Kidney capillary endothelial cell (primary cell): ENCODE results near the gene STAG3.
"Not testable (repeated sequence)": the region's sequence is repeated elsewhere in the genome, so short reads cannot be mapped to it uniquely, and the experiment has no call there.

Experiments used
- DNase-seq: peaks from one replicate; pipeline ENCODE4 v3.0.0-alpha.2; 2018; ENCODE audit warnings: low spot score

The STAG3 gene

GRCh38 chr7:100259984-100260383, 82.3 kb downstream of the STAG3 start:
- DNase-seq, result not testable (repeated sequence)

GRCh38 chr7:100262896-100263295, 85.2 kb downstream of the STAG3 start:
- not testable (repeated sequence) for DNase-seq
